IPS-18a (cell line): ENCODE data around the gene C2orf49.

ENCODE experiments used
- H3K27ac ChIP-seq: one replicate; pipeline ENCODE4 v1.5.1; 2013; ENCODE audit warnings: low read length
- H3K27me3 ChIP-seq: one replicate; pipeline ENCODE4 v1.6.1; 2013; ENCODE audit warnings: mild to moderate bottlenecking, low read length; ENCODE audit not compliant: control insufficient read depth, insufficient read depth
- H3K36me3 ChIP-seq: one replicate; pipeline ENCODE4 v1.6.1; 2013; ENCODE audit warnings: low read depth, low read length; ENCODE audit not compliant: control insufficient read depth
- H3K4me1 ChIP-seq: one replicate; pipeline ENCODE4 v1.6.1; 2013; ENCODE audit warnings: low read depth, low read length; ENCODE audit not compliant: control insufficient read depth
- H3K4me3 ChIP-seq: one replicate; pipeline ENCODE4 v1.5.1; 2013; ENCODE audit warnings: low read length
- H3K9ac ChIP-seq: one replicate; pipeline ENCODE4 v1.6.1; 2013; ENCODE audit warnings: mild to moderate bottlenecking, low read length, moderate library complexity
- H3K9me3 ChIP-seq: one replicate; pipeline ENCODE4 v1.6.1; 2013; ENCODE audit warnings: low read depth, low read length; ENCODE audit not compliant: control insufficient read depth

Gene C2orf49

DNA sequence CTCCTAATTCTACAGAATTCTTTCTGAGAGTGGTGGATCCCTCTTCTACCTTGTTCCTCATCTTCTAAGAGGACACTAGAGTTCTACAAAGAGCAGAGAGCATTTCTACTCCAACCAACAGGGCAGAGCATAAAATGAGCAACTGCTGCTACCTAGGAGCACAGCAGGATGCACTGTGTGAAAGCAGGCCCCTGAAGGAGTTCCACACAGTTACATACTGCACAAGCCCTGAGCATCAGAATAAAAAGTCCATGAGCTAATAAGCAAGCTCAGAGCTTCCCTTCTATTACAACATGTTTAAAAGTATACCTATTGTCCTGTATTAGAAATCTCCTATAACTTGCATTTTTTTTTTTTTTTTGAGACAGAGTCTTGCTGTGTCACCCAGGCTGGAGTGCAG is 53.1 kb downstream of the C2orf49 start:
- Histone ChIP-seq H3K36me3 (peaks cover 10% of the 10 kb centered on the region), H3K4me1 (no peaks in the 10 kb centered on the region), H3K9ac (no peak overlapping the region), H3K27ac (no peak overlapping the region), H3K9me3 (no peaks in the 10 kb centered on the region), H3K27me3 (no peaks in the 10 kb centered on the region), H3K4me3 (no peak overlapping the region)

DNA sequence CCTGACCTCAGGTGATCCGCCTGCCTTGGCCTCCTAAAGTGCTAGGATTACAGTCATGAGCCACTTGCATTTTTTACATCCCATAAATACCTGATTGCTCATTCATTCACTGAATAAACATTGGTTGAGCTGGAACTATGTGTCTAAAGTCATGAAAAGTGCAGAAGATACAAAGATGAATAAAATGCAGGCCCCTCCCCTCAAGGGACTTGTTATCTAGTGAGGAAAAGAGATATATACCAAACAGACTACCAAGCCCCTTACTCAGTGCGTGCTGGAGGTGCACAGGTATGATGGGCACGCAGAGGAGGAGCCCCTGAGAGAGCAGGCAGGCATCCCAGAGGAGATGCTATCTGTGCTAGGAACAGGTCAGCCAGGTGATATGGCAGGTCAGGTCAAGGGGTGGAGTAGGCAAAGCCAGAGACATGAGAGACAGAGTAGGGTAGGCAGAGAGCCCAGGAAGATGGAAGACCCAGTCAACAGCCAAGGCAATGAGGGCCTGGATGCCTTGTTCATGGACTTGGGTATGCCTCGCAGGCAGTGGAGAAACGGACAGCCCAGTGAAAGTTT is 53.8 kb downstream of the C2orf49 start:
- no peak overlapping the region for H3K27ac ChIP-seq
- no peaks in the 10 kb centered on the region for H3K27me3 ChIP-seq
- H3K9ac ChIP-seq, result no peak overlapping the region
- no peaks in the 10 kb centered on the region for H3K9me3 ChIP-seq
- H3K36me3 ChIP-seq, result peaks cover 3% of the 10 kb centered on the region
- no peaks in the 10 kb centered on the region for H3K4me1 ChIP-seq
- H3K4me3 ChIP-seq, result no peak overlapping the region

GRCh38 chr2:105391763-105392662 is 54.7 kb downstream of the C2orf49 start:
- H3K4me3 ChIP-seq, result no peak overlapping the region

GRCh38 chr2:105393373-105394055 is 56.2 kb downstream of the C2orf49 start:
- Histone ChIP-seq H3K9me3 (no peaks in the 10 kb centered on the region), H3K4me3 (no peak overlapping the region), H3K27ac (no peak overlapping the region), H3K9ac (no peak overlapping the region), H3K27me3 (peaks cover 4% of the 10 kb centered on the region), H3K4me1 (peaks cover 6% of the 10 kb centered on the region), H3K36me3 (no peaks in the 10 kb centered on the region)

More at GRCh38 chr2:105391763-105392662, 54.7 kb downstream of the C2orf49 start:
- H3K9ac ChIP-seq, result no peak overlapping the region
- H3K4me1 ChIP-seq, result no peaks in the 10 kb centered on the region
- H3K27me3 ChIP-seq, result no peaks in the 10 kb centered on the region
- H3K27ac ChIP-seq, result no peak overlapping the region
- no peaks in the 10 kb centered on the region for H3K36me3 ChIP-seq
- H3K9me3 ChIP-seq, result no peaks in the 10 kb centered on the region

DNA sequence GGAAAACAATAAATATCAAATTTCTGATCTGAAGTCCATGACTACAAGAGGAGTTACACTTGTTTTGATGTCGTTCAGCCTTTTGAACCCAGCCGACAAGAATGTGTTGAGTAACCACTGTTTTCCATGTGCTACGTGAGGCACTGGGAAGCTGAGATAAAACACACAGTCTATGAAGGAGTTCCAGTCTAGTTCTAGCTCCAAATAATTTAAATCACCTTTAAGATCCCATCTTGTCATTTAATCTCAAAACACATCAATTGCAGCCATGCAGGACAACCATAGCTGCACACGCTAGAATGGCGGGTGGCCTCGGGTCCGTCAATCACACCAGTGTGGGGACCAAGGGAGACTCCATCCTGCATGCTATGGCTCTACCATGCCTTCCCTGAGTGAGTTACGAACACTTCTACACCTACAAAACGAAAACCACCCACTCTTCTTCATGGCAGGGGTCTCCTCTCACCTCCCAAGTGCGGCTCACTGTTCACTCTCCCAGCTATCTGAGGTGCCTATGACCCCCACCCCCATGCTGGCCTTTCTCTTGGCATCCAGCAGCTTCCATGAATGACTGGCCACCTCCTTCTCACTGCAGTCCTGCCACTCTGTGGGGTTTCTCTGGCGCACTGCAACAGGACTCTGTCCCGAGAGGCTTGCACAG is 57.7 kb downstream of the C2orf49 start:
- Histone ChIP-seq H3K36me3 (no peaks in the 10 kb centered on the region), H3K27ac (no peak overlapping the region), H3K9ac (no peak overlapping the region), H3K9me3 (no peaks in the 10 kb centered on the region), H3K4me3 (no peak overlapping the region), H3K27me3 (peaks cover 15% of the 10 kb centered on the region), H3K4me1 (peaks cover 6% of the 10 kb centered on the region)

- Histone ChIP-seq H3K36me3 (no peaks in the 10 kb centered on the region), H3K4me3 (no peak overlapping the region), H3K4me1 (peaks cover 6% of the 10 kb centered on the region), H3K27me3 (peaks cover 19% of the 10 kb centered on the region), H3K27ac (no peak overlapping the region), H3K9me3 (no peaks in the 10 kb centered on the region), H3K9ac (no peak overlapping the region)
These were observed 58.4 kb downstream of the C2orf49 start for GRCh38 chr2:105395691-105396090.

DNA sequence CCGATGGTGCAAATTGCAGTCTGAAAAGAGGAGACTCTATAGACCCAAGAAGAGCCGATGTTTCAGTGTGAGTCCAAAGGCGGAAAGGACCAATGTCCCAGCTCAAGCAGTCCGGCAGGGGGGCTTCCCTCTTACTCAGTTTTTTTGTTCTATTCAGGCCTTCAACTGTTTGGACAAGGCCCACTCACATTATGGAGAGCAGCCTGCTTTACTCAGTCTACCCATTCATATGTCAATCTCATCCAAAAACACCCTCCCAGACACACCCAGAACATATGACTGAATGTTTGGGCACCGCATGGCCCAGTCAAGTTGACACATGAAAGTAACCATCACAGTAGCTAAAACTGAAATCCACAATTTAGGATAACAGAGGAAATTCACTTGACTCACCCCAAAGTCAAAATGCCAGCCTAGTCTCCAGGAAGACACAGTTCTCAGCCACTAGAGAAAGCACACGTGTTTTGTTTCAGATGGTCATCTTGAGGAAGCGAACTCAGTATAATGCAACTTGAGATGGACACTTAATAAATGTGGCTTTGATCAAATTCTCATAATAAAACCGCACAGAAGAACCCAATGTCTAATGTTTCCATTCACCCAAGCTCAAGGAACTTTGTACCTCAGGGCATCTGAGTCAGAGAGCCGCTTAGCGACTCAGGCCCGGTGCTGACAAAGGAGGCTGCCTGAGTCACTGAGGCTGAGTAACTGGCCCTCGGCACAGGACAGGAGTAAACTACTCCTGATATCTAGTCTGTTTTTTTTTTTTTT is 59.1 kb downstream of the C2orf49 start:
- Histone ChIP-seq H3K36me3 (no peaks in the 10 kb centered on the region), H3K27ac (no peak overlapping the region), H3K4me1 (peaks cover 6% of the 10 kb centered on the region), H3K4me3 (no peak overlapping the region), H3K27me3 (peaks cover 19% of the 10 kb centered on the region), H3K9me3 (no peaks in the 10 kb centered on the region), H3K9ac (no peak overlapping the region)

DNA sequence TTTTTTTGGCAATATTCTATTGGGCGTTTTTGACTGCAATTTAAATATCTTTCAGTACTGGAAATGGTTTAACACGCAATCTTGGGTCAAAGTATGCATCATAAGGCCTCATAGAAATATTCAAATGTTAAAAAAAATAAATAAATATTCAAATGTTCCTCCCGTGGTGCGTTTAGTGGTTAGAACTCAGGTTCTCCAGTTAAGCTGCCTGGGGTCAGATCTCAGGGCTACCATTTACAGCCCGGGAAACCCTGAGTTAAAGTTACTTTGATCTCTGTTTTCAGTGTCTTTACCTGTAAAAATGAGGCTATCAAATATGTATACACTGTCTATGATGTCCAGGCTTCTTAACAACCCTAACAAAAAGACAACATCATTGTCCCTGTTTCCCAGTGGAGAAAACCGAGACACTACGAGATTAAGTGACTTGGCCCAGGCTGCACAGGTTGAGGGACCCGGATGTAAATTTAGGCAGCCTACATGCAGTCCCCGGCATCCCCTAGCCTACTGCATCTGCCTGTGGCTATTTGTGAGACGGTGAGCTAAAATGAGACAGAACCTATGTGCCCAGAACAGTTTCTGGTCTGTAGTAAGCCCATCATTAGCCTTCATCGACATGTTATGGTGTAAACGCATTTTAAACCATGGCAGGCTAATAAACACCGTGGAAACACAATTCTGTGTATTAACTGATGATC is 59.8 kb downstream of the C2orf49 start:
- no peak overlapping the region for H3K9ac ChIP-seq
- H3K4me3 ChIP-seq, result peak overlapping the region; percentile 92
- H3K36me3 ChIP-seq, result no peaks in the 10 kb centered on the region
- H3K4me1 ChIP-seq, result peaks cover 6% of the 10 kb centered on the region
- H3K9me3 ChIP-seq, result no peaks in the 10 kb centered on the region
- peaks cover 19% of the 10 kb centered on the region for H3K27me3 ChIP-seq
- H3K27ac ChIP-seq, result no peak overlapping the region

DNA sequence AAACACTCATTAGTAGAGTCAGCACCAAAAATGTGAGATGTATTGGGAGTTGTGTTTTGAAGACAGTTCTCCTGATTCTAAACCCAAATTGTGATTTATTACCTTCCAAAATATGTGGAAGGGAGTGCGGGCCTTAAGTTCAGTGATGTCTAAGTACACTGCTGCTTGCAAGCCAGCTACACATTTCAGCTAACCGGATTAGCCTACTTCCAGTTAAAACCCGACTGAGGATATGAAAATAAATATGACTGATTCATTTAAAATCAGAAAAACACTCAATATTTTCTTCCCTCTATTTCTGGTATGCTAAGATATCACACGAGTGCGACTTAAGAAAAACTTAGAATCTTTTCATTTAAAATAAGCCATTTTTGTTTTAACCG is 60.6 kb downstream of the C2orf49 start:
- no peak overlapping the region for H3K27ac ChIP-seq
- H3K36me3 ChIP-seq, result no peaks in the 10 kb centered on the region
- peaks cover 8% of the 10 kb centered on the region for H3K4me1 ChIP-seq
- peak overlapping the region; percentile 97 for H3K9ac ChIP-seq
- no peaks in the 10 kb centered on the region for H3K9me3 ChIP-seq
- H3K27me3 ChIP-seq, result peaks cover 19% of the 10 kb centered on the region
- peak overlapping the region; percentile 92 for H3K4me3 ChIP-seq

- Histone ChIP-seq H3K9me3 (no peaks in the 10 kb centered on the region), H3K4me3 (peak within 1 kb of the TSS; percentile 92), H3K36me3 (no peaks in the 10 kb centered on the region), H3K27me3 (peaks cover 19% of the 10 kb centered on the region), H3K27ac (peak within 1 kb of the TSS; percentile 71), H3K4me1 (peaks cover 15% of the 10 kb centered on the region), H3K9ac (peak within 1 kb of the TSS; percentile 97)
These were observed 61.2 kb downstream of the C2orf49 start, which contains the start of gene FHL2 for GRCh38 chr2:105398336-105399206. TSS of gene FHL2 (minus strand) at chr2:105399051. CDS start at chr2:105386516, 12,535 bp downstream.
